ENCODE results near the gene ARHGAP10. TPM values are rescaled to one million over a fixed set of nuclear protein-coding genes. Genes with fewer than 3 reads are reported as not detected.

The ARHGAP10 gene
- total and polyA plus RNA-seq, 2 donors from 2014 or later, result 13.4 to 20.3 TPM

DNA sequence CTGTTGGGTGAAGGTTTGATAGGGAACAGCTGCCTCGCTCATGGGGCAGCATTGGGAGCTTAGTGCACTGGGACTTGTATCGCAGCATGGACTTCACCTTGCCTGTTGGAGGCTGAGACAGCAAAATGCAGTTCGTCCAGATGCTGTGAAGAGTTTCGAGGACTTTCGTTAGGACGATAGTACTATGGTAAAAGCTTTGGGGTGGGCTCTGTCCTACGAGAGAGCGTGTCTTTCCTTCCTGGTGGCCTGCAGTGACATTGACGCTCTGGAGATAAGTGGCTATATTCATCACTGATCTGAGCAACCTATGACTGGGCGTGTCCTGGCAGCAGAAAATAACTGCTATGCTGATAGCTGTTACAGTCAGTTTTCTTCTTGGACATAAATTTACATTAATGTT is 44.8 kb downstream of the ARHGAP10 start:
- FAIRE-seq, result no peak
- no peak overlapping the region for H3K27ac ChIP-seq (ENCODE audit: low read depth in 2 of 2, low read length in 2 of 2)

DNA sequence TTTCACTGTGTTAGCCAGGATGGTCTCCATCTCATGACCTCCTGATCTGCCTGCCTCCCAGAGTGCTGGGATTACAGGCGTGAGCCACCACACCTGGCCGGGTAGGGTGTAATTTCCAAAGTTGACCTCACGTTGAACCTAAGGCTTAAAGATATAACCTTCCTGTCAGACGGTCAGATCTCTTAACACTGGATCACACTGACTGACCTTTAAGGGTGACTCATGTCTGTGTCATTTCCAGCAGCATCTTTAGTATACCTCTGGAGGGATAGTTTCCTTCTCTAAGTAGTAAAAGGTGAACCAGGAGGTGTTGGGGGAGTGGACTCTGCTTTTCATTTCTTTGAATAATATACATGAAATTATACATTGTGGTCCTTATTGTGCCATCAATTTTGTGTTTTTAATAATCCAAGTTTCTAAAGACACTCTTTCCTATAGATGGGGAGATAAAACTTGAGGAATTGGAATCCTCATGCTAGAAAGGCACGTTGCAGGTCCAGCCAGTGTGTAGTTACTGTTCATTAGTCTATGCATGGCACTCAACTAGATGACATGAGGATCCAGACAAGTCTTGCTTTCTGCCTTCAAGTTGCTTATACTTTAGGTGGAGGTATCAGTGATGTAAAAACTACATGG is 45.7 kb downstream of the ARHGAP10 start:
- H3K27ac ChIP-seq (ENCODE audit: low read depth in 2 of 2, low read length in 2 of 2), result no peak overlapping the region
- H3K4me3 ChIP-seq (ENCODE audit: low read length in 3 of 3), result no peak overlapping the region
- no peaks in the 10 kb centered on the region for H3K9me3 ChIP-seq (ENCODE audit: control insufficient read depth in 2 of 3, insufficient read depth in 1 of 3, low read length in 3 of 3)
- H3K36me3 ChIP-seq (ENCODE audit: control insufficient read depth in 2 of 3, insufficient read depth in 3 of 3, low read length in 3 of 3), result no peaks in the 10 kb centered on the region
- intact Hi-C loops (cut with DNase I), result no loop called here
- no peak for DNase-seq
- no peak overlapping the region for H3K9ac ChIP-seq (ENCODE audit: low read length in 3 of 3)
- peaks cover 0 to 4% (median 4%) of the 10 kb centered on the region in 3 donors for H3K4me1 ChIP-seq (ENCODE audit: control insufficient read depth in 2 of 3, insufficient read depth in 2 of 3, low read depth in 1 of 3, low read length in 3 of 3)
- TF ChIP-seq, protein P1, sequence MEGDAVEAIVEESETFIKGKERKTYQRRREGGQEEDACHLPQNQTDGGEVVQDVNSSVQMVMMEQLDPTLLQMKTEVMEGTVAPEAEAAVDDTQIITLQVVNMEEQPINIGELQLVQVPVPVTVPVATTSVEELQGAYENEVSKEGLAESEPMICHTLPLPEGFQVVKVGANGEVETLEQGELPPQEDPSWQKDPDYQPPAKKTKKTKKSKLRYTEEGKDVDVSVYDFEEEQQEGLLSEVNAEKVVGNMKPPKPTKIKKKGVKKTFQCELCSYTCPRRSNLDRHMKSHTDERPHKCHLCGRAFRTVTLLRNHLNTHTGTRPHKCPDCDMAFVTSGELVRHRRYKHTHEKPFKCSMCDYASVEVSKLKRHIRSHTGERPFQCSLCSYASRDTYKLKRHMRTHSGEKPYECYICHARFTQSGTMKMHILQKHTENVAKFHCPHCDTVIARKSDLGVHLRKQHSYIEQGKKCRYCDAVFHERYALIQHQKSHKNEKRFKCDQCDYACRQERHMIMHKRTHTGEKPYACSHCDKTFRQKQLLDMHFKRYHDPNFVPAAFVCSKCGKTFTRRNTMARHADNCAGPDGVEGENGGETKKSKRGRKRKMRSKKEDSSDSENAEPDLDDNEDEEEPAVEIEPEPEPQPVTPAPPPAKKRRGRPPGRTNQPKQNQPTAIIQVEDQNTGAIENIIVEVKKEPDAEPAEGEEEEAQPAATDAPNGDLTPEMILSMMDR (IDR thresholded peaks at IDR 0.05; ENCODE audit: borderline replicate concordance, extremely low read depth, insufficient read depth), result no peak
- no peaks in the 10 kb centered on the region for H3K27me3 ChIP-seq (ENCODE audit: control insufficient read depth, insufficient read depth, low read length)
- FAIRE-seq, result no peak

More for the DNA sequence above, 44.8 kb downstream of the ARHGAP10 start:
- no peaks in the 10 kb centered on the region for H3K36me3 ChIP-seq (ENCODE audit: control insufficient read depth in 2 of 3, insufficient read depth in 3 of 3, low read length in 3 of 3)
- intact Hi-C loops (cut with DNase I), result no loop called here
- H3K4me1 ChIP-seq (ENCODE audit: control insufficient read depth in 2 of 3, insufficient read depth in 2 of 3, low read depth in 1 of 3, low read length in 3 of 3), result peaks cover 0 to 7% (median 3%) of the 10 kb centered on the region in 3 donors
- TF ChIP-seq, protein P1 (IDR thresholded peaks at IDR 0.05; ENCODE audit: borderline replicate concordance, extremely low read depth, insufficient read depth), result no peak
- no peaks in the 10 kb centered on the region for H3K27me3 ChIP-seq (ENCODE audit: control insufficient read depth, insufficient read depth, low read length)
- H3K4me3 ChIP-seq (ENCODE audit: low read length in 3 of 3), result no peak overlapping the region
- no peaks in the 10 kb centered on the region for H3K9me3 ChIP-seq (ENCODE audit: control insufficient read depth in 2 of 3, insufficient read depth in 1 of 3, low read length in 3 of 3)
- no peak overlapping the region for H3K9ac ChIP-seq (ENCODE audit: low read length in 3 of 3)
- DNase-seq, result no peak

DNA sequence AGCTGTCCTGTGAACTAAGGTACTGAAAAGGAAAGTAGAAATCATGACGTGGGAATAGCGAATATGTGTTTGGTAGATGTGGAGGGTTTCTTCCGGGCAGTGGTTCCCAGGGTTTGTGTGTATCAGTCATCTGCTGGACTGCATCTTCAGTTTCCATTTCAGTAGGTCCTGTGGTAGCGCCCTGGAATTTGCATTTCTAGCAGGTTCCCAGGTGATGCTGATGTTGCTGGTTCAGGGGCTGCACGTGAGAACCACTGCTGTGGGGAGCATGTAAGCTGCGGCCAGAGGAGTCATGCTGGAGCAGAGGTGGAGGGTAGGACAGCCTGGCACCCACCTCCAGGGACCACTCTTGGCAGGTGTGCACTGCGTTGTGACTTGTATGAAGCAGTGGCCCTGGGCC is 47.1 kb downstream of the ARHGAP10 start:
- no peaks in the 10 kb centered on the region for H3K9me3 ChIP-seq (ENCODE audit: control insufficient read depth in 2 of 3, insufficient read depth in 1 of 3, low read length in 3 of 3)
- FAIRE-seq (no peak), DNase-seq (no peak)
- no peaks in the 10 kb centered on the region for H3K36me3 ChIP-seq (ENCODE audit: control insufficient read depth in 2 of 3, insufficient read depth in 3 of 3, low read length in 3 of 3)
- intact Hi-C loops (cut with DNase I), result no loop called here
- peaks cover 0 to 4% (median 4%) of the 10 kb centered on the region in 3 donors for H3K4me1 ChIP-seq (ENCODE audit: control insufficient read depth in 2 of 3, insufficient read depth in 2 of 3, low read depth in 1 of 3, low read length in 3 of 3)
- no peak overlapping the region for H3K4me3 ChIP-seq (ENCODE audit: low read length in 3 of 3)
- H3K9ac ChIP-seq (ENCODE audit: low read length in 3 of 3), result no peak overlapping the region
- TF ChIP-seq, protein P1 (IDR thresholded peaks at IDR 0.05; ENCODE audit: borderline replicate concordance, extremely low read depth, insufficient read depth), result no peak
- H3K27ac ChIP-seq (ENCODE audit: low read depth in 2 of 2, low read length in 2 of 2), result no peak overlapping the region
- H3K27me3 ChIP-seq (ENCODE audit: control insufficient read depth, insufficient read depth, low read length), result no peaks in the 10 kb centered on the region

DNA sequence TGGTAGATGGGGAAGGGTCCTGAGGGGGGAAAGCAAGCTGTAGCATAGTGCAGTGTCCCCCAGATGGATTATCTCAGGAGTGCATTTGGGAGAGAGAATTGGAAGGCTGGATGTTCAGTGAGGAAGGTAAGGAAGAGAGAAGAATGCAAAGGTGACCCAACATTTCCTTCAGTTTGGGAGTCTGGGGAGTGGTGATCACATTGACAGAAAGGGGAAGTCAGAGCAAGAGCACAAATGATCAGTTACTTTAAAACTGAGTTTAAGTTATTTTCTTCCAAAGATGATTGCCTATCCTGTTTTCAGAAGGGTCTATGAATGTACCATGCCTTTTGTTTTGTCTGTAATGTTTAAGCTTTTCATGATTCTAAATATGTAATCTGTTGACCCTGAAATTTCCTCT is 47.6 kb downstream of the ARHGAP10 start:
- no peak overlapping the region for H3K4me3 ChIP-seq (ENCODE audit: low read length in 3 of 3)
- FAIRE-seq (no peak), DNase-seq (no peak)
- intact Hi-C loops (cut with DNase I), result no loop called here
- no peaks in the 10 kb centered on the region for H3K9me3 ChIP-seq (ENCODE audit: control insufficient read depth in 2 of 3, insufficient read depth in 1 of 3, low read length in 3 of 3)
- no peaks in the 10 kb centered on the region for H3K27me3 ChIP-seq (ENCODE audit: control insufficient read depth, insufficient read depth, low read length)
- H3K27ac ChIP-seq (ENCODE audit: low read depth in 2 of 2, low read length in 2 of 2), result no peak overlapping the region
- no peak overlapping the region for H3K9ac ChIP-seq (ENCODE audit: low read length in 3 of 3)
- H3K4me1 ChIP-seq (ENCODE audit: control insufficient read depth in 2 of 3, insufficient read depth in 2 of 3, low read depth in 1 of 3, low read length in 3 of 3), result peaks cover 0 to 4% (median 4%) of the 10 kb centered on the region in 3 donors
- H3K36me3 ChIP-seq (ENCODE audit: control insufficient read depth in 2 of 3, insufficient read depth in 3 of 3, low read length in 3 of 3), result no peaks in the 10 kb centered on the region
- TF ChIP-seq, protein P1 (IDR thresholded peaks at IDR 0.05; ENCODE audit: borderline replicate concordance, extremely low read depth, insufficient read depth), result no peak

All from kidney (tissue), 14 donors.